GM21723 (cell line): ENCODE data around the gene HSPBAP1.

ENCODE experiments used
- ATAC-seq: cut with Tn5 transposase; IDR thresholded peaks from one replicate; pipeline ENCODE4 v1.9.1; 2021; ENCODE audit warnings: mild to moderate bottlenecking, moderate library complexity; ENCODE audit not compliant: unreplicated experiment

The HSPBAP1 gene

GRCh38 chr3:122793568-122794416 lies at the start of gene HSPBAP1:
Gene HSPBAP1 (minus strand): TSS chr3:122793831. CDS start chr3:122793680, 151 bp downstream.
- ATAC-seq, result no peak

DNA sequence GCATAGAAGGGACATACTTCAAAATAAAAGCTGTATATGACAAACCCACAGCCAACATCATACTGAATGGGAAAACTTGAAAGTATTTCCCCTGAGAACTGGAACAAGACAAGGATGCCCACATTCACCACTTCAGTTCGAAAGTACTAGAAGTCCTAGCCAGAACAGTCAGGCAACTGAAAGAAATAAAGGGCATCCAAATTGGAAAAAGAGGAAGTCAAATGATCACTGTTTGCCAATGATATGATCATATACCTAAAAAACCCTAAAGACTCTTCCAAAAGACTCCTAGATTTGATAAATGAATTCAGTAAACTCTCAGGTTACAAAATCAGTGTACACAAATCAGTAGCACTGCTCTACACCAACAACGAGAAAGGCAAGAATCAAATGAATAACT lies 42.0 kb upstream of the HSPBAP1 start:
- no peak for ATAC-seq

DNA sequence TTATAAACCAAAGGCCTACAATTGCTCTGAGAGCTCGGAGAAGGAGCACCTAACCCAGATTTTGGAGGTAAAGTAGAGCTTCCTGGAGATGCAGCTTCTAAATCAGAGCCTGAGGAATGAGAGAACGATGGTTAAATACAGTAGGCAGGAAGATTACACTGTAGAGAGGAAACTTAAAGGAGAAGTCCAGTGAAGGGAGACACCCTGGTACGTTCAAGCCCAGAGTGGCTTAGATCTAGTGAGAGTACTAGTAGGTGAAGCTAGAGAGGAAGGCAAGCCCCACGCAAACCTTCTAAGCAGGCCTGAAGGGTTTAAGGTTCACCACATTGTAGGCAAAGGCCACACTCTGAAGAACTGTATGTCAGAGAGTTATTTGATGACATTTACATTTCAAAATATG lies 34.6 kb upstream of the HSPBAP1 start:
- no peak for ATAC-seq

GRCh38 chr3:122826278-122826677 lies 32.6 kb upstream of the HSPBAP1 start:
- no peak for ATAC-seq

DNA sequence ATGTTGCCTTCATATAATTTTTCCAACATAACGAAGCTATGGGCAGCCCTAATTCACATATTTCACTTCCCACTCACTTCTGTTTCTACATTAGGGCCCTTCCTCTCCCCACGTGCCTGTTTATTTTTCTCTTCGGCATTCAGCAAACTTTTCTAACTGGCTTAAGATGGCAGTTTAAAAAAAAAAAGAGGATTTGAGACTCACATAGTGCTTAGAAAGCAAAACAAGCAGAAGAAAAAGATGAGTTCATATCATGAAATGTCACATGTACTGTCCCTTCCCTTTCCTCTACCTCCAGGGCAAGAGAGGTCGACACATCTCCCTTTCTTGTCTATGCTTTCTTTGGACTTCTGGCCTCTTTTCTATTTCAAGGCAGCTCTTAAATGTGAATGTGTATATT lies 31.8 kb upstream of the HSPBAP1 start:
- ATAC-seq, result no peak

DNA sequence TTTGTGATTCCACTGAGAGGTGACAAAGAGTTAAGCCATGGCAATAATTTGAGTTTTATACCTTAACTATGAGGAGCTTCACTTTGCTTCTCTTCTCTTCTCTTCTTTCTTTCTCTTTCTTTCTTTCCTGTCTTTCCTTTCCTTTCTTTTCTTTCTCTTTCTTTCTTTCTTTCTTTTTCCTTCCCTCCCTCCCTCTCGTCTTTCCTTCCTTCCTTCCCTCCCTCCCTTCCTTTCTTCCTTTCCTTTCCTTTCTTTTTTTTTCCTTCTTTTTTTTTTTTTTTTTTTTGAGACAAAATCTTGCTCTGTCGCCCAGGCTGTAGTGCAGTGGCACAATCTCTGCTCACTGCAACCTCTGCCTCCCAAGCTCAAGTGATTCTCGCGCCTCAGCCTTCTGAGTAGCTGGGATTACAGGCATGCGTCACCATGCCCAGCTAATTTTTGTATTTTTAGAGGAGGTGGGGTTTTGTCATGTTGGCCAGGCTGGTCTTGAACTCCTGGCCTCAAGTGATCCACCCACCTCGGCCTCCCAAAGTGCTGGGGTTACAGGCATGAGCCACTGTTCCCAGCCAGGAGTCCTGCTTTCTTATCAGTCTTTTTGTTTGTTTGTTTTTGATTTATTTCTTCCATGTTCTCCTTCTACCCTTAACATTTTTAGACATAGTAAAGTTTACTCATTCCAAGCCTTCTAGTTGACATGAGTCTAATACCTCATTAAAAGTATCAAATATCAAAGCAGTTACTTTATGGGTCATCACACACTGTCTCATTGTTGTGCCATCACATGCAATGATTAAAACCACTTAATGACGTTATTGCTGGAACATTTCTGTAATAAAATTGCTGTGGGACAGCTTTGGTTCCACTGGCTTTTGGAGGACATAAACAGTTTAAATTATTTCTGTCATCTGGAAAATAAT lies 31.1 kb upstream of the HSPBAP1 start:
- no peak for ATAC-seq

- no peak for ATAC-seq
Observed at GRCh38 chr3:122816587-122816986, 23.0 kb upstream of the HSPBAP1 start.

GRCh38 chr3:122810734-122811133 lies 17.1 kb upstream of the HSPBAP1 start:
- ATAC-seq, result no peak

GRCh38 chr3:122803977-122804376 lies 10.3 kb upstream of the HSPBAP1 start:
- ATAC-seq, result no peak

DNA sequence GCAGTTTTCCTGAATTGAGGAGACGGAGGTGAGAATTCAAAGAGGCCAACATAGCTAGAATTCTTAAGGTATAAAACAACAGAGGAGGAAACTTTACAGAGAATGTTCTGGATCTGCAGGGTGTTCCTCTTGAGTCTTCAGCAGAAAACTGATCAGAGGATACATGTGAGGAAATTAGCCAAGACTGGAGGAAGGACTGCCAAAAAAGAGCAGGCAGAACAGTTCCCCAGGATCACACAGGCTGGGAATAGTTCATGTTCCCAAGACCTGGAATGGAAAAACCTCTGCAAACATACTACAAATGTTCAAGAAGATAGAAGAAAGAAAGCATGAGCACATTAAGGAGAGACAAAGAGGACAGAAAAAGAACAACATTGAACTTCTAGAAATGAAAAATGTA lies 8.7 kb upstream of the HSPBAP1 start:
- no peak for ATAC-seq

GRCh38 chr3:122800706-122801237 lies 7.1 kb upstream of the HSPBAP1 start:
- no peak for ATAC-seq

DNA sequence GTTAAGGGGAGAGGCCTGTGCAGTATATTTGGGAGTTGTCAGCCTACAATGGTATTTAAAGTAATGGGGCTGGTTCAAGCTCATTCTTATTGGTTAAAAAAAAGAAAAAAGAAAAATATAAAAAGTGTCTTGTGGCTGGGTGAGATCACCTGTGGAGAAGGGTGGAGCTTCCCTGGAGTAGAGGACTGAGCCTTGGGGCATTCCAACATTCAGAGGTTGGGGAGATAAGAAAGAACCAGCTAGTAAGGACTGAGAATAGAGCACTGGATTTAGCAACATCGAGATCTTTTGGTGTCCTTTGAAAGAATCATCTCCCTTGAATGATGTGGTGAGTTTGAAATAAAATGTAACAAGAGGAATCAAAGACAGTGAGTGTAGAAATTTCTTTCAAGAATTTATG lies 6.4 kb upstream of the HSPBAP1 start:
- ATAC-seq, result no peak

DNA sequence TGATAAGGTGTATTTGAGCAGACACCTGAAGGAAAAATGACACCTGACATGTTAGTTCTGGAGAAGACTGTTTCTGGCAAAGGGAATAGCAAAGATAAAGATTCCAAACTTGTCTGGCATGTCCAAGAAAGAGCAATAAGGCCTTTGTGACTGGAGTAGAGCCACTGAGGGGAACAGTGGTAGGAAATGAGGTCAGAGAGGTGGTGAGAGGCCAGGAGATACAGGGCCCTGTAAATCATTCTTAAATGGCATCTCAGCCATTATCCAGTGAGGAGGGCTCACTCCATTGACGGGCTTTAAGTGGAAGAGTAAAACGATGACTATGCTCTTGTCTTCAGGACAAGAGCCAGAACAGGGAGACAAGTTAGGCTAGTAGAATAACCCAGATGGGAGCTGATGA lies 5.7 kb upstream of the HSPBAP1 start:
- ATAC-seq, result no peak

DNA sequence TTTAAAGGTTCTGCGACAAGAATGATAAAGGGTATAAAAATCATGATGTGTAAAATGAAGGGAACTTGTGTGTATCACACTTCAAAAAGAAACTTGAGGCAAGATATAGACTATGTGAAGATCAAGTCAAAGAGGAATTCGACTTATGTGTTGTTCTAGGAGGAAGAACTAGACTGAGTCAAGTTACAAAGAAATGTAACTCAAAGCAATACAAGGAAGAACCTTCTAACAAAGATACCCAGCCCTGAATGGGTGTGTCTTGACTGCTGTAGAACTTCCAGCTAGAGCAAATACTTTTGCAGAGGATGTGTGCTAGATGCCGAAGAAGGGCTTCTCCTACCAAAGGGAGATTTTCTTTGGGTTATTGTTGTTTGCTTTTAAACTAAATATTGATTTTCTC lies 3.7 kb upstream of the HSPBAP1 start:
- no peak for ATAC-seq

DNA sequence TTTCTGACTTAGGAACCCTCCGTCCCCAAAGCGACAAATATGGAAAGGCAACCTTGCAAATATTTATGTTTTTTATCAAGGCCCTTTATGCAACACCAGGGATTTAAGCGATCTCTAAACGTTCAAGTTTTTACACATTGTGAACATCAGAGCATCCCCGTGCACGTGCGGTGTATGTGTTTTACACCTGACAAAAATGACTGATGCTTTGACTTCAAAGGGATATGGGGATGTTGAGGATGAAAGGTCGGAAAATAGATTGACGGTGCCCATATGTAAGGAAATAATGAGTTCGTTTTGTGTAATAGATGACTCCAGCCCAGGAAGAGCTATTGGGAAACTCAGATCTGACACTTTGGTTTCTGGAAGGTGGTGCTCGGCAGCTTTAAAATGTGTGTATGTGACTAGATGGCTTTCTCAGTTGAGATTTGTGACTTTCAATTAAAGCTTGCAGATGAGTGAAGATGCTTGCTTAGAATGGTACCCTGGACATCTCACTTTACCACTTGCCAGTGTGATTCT lies 2.1 kb upstream of the HSPBAP1 start:
- ATAC-seq, result no peak

GRCh38 chr3:122794779-122795673 lies 1.4 kb upstream of the HSPBAP1 start, which contains the start of gene SLC49A4:
Gene SLC49A4 (plus strand): TSS chr3:122795069. CDS start chr3:122795193, 124 bp downstream.
- ATAC-seq, result peak; percentile 76

- no peak for ATAC-seq
Observed at GRCh38 chr3:122794483-122794778, 800 bp upstream of the HSPBAP1 start.

- ATAC-seq, result no peak
Observed at GRCh38 chr3:122789585-122790273, 3.9 kb downstream of the HSPBAP1 start.

GRCh38 chr3:122787872-122788271 lies 5.8 kb downstream of the HSPBAP1 start:
- no peak for ATAC-seq

DNA sequence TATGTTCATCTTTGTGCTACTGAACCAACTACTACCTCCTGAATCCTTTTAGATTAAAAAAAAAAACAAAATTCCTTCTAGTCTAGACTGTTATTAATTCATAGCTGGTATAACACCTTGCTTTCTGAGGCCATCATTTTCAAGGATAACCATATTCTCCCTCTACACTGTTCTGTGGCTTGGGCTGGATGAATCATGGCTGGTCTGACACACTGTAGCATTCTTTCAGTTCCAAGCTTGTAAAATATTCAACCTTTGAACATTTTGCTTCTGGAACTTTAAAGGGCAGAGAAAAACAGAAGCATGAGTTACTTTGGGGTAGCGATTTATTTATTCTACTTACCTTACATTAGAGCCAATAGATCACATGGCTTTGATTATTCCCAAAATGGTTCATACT lies 7.6 kb downstream of the HSPBAP1 start:
- no peak for ATAC-seq
